ENCODE data around the gene IYD.

- TF ChIP-seq ZNF507 (tag; conservative IDR thresholded peaks at IDR 0.05) (no peak), MXI1 (IDR thresholded peaks at IDR 0.05; ENCODE audit: low read depth, low read length) (no peak), ZNF398 (CRISPR knock-in tag; IDR thresholded peaks at IDR 0.05) (no peak), ZNF780A (CRISPR knock-in tag; IDR thresholded peaks at IDR 0.05) (no peak)
- TF ChIP-seq, protein P1, sequence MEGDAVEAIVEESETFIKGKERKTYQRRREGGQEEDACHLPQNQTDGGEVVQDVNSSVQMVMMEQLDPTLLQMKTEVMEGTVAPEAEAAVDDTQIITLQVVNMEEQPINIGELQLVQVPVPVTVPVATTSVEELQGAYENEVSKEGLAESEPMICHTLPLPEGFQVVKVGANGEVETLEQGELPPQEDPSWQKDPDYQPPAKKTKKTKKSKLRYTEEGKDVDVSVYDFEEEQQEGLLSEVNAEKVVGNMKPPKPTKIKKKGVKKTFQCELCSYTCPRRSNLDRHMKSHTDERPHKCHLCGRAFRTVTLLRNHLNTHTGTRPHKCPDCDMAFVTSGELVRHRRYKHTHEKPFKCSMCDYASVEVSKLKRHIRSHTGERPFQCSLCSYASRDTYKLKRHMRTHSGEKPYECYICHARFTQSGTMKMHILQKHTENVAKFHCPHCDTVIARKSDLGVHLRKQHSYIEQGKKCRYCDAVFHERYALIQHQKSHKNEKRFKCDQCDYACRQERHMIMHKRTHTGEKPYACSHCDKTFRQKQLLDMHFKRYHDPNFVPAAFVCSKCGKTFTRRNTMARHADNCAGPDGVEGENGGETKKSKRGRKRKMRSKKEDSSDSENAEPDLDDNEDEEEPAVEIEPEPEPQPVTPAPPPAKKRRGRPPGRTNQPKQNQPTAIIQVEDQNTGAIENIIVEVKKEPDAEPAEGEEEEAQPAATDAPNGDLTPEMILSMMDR (IDR thresholded peaks at IDR 0.05 in 2 of 3, conservative IDR thresholded peaks at IDR 0.05 in 1 of 3; ENCODE audit: insufficient read depth in 2 of 3, low read depth in 1 of 3, low read length in 3 of 3) = no peak
Observed at GRCh38 chr6:150343434-150343833, 25.4 kb upstream of the IYD start.

All from K562 (cell line).